Erythroblast (primary cell): Measurements from ENCODE around the gene ZNF280B.
"Not testable (repeated sequence)": the region's sequence is repeated elsewhere in the genome, so short reads cannot be mapped to it uniquely, and the experiment has no call there.

ENCODE experiments used
- DNase-seq, 2 experiments: peaks; one replicate each; lab custom pipeline; 2025; lab: John Stamatoyannopoulos, UW
- GATA1 ChIP-seq: IDR thresholded peaks from 2 replicates; pipeline ENCODE4 v1.6.1; 2011; ENCODE audit warnings: low read depth, mild to moderate bottlenecking, control low read depth, low read length, moderate library complexity
- POLR2A ChIP-seq: IDR thresholded peaks from 2 replicates; pipeline ENCODE4 v1.6.1; 2011; ENCODE audit warnings: mild to moderate bottlenecking, low read length

The ZNF280B gene

GRCh38 chr22:22507743-22508273 lies 734 bp downstream of the ZNF280B start:
- peak in 1 of 2 experiments; percentile 11 for DNase-seq
- TF ChIP-seq POLR2A (no peak), GATA1 (no peak)

DNA sequence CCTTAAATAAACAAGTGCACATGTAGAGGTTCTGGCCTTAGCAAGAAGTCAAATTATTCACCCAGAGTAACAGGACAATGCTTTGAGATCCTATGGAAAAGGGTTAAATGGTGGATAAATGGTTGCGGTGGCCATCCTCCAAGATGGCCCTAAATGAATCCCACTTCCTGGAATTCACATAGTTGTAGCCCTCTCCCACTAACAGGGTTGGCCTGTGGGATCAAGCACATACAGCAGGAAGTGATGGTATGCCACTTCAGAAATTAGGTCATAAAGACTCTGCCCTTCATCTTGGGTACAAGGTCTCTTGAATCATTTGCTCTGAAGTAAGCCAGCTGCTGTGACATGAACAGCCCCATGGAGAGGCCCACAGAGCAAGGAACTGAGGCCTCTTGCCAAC lies 1.8 kb downstream of the ZNF280B start:
- DNase-seq: no peak
- TF ChIP-seq GATA1 (no peak), POLR2A (no peak)

DNA sequence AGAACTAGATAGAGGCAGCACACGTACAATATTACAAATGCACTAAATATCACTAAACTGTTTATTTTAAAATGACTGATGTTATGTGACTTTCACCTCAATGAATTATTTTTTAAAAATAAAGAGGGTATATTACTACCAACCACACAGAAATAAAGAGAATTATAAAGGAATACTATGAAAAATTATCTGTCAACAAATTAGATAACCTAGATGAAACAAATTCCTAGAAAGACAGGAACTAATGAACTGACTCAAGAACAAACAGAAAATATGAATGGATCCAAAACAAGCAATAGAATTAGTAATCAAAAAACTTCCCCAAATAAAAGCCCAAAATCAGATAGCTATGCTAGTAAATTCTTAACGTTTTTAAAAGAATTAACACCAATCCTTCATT lies 10.3 kb downstream of the ZNF280B start:
- DNase-seq: no peak
- TF ChIP-seq GATA1: no peak
- TF ChIP-seq POLR2A: no peak

DNA sequence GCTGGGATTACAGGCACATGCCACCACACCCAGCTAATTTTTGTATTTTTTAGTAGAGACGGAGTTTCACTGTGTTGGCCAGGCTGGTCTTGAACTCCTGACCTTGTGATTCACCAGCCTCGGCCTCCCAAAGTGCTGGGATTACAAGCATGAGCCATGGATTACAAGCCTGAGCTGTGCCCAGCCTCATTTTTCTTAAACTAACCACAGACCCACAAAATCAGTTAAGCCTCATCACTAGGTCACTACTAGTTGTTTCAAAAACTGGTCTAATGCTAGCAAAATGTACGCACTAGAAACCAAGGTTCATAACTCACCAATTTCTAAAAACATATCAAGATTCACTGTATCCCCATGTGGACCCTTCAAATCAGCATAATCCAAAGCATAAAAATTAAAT lies 17.0 kb downstream of the ZNF280B start:
- not testable (repeated sequence) for DNase-seq

DNA sequence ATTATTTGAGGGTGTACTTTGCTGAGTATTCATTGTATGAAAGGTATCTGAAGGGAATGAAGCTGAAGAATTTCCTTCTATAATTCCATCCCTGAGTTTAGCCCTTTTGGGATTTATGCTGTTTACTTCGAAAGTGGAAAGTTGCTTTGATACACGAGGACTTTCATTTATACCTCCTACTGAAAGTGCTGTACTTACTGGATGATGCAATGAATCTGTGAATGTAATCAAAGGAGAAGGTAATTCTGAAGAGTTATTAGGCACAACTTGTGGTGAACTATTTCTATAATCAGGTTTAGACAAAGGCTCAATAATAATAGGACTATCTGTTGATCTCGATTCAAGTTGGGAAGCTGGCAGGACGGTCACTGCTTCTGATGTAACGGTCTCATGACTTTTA lies 19.8 kb downstream of the ZNF280B start:
- TF ChIP-seq POLR2A (no peak), GATA1 (no peak)
- no peak for DNase-seq

DNA sequence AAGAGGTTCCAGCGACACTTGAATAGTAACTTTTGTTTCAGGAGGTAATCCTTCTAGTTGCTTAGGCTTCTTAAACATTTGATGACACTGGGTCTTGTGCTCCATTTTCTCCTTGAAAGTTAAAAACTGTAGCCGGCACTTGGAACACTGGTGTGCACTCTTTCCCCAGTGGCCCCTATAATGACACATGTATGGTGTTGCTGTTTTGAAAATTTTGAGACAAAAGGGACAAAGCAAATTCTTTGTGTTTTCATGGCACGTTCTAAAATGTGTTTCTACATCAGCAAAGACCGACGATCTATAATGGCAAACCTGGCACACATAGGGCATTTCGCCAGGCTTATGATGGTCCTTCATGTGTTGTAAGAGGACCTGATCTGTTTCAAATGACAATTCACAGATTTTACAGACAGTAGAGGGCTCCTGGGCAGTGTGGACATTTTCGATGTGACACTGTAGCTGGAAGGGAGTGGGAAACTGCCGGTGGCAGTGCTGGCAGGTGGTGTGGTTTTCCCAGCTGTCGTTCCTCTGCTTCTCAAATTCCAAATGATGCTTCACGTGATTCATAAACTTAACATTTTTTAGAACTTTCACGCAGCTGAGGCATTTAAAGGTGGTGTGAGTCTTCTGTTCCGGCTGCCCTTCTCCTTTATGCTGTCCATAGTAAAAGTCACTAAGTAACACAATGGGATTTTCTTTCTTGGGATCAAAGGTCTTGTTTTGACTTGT lies 20.5 kb downstream of the ZNF280B start:
- no peak for TF ChIP-seq POLR2A
- TF ChIP-seq GATA1: no peak
- DNase-seq: no peak

DNA sequence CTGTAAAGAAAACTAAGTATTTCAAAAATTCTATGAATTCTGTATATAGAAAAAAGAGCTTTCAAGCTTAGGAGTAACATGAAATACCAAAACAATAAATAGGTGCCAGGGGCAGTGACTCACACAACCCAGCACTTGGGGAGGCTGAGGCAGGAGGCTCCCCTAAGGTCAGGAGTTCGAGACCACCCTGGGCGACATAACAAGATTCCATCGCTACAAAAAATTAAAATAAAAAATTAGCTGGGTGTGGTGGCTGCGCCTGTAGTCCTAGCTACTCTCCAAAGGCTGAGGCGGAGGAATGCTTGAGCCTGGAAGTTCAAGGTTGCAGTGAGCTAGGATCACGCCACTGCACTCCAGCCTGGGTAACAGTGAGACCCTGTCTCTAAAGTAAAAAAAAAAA lies 21.5 kb downstream of the ZNF280B start:
- DNase-seq: no peak
- TF ChIP-seq GATA1: no peak
- TF ChIP-seq POLR2A: no peak

GRCh38 chr22:22486132-22486899 lies 22.2 kb downstream of the ZNF280B start:
- DNase-seq: no peak
- TF ChIP-seq POLR2A (no peak), GATA1 (no peak)

DNA sequence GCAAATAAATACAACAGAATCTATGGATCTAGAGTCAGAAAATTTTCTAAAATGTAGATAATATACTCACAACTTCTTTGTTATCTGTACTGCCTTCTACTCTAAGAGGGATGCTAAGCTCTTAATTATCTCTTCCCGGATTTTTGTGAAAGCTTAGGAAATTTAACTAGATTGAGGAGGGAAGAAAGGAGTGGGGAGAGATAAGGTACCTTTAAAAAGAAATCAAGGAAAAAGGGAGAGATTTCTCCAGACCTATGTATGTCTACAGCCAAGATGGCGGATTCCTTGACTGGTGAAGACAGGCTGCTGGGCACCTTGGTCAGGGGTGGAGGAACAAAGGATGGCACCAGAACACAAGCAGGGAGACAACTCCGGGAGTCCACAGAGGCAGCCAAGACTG lies 23.0 kb downstream of the ZNF280B start:
- TF ChIP-seq POLR2A (no peak), GATA1 (no peak)

GRCh38 chr22:22484023-22484422 lies 24.5 kb downstream of the ZNF280B start:
- TF ChIP-seq GATA1 (no peak), POLR2A (no peak)
- DNase-seq: no peak

More for the DNA sequence above, 23.0 kb downstream of the ZNF280B start:
- no peak for DNase-seq

DNA sequence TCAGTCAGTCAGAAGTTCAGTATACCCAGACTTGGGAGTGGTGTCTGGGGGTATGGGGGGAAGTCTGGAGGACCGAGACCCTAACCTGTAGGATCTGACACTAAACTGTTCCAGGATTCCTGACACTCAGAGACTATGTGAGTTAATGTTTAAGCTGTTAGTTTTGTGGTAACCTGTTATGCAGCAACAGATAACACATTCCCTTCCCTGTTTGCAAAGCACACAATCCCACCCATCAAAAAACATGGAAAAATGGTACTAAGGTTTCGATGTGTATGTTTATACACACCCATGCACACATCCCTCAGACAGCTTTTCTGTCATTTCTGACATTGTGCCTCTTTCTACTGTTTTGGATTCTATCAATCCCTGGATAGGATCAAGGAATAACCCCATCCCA lies 27.6 kb downstream of the ZNF280B start:
- no peak for DNase-seq
- TF ChIP-seq GATA1 (no peak), POLR2A (no peak)

GRCh38 chr22:22479999-22480532 lies 28.5 kb downstream of the ZNF280B start:
- no peak for DNase-seq
- TF ChIP-seq GATA1 (no peak), POLR2A (no peak)

DNA sequence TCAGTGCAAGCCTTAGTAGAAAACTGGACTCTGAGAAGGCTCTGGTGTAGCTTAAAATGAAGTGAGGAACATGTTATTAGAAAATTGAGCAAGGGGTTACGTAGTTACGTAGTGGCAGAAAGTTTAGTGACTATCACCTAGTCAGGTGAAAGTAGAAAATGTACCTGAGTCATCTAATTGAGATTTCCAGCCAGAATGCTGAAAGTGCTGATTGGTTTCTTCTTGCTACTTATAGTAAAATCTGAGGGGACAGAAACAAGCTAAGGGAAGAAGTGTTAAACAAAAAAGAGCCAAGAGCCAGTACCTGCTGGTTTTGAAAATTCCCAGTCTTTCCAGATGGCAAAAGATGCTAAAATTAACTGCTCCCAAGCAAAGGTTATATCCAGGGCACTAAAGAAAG lies 29.4 kb downstream of the ZNF280B start:
- TF ChIP-seq GATA1: no peak
- TF ChIP-seq POLR2A: no peak
- no peak for DNase-seq

- TF ChIP-seq POLR2A (no peak), GATA1 (no peak)
- DNase-seq: no peak
Observed at GRCh38 chr22:22478470-22478869, 30.1 kb downstream of the ZNF280B start.
